Body of pancreas (tissue), 4 donors: ENCODE results near the gene RNLS.

Experiments
- POLR2A ChIP-seq, 3 donors: fragments of 450-650 bp; IDR thresholded peaks; one replicate each; pipeline ENCODE4 v1.6.1; 2016; ENCODE audit warnings: antibody characterized with exemption in 3 of 3, mild to moderate bottlenecking in 2 of 3
- TF ChIP-seq, protein P1 (sequence below), 7 experiments: fragments of 450-650 bp in 4 of 7; fragments of 200-600 bp in 3 of 7; sonication (generic) in 3 of 7; IDR thresholded peaks; one replicate each; pipeline ENCODE4 v1.5.1; 2016 to 2019; ENCODE audit warnings: antibody characterized with exemption in 7 of 7

DNA sequence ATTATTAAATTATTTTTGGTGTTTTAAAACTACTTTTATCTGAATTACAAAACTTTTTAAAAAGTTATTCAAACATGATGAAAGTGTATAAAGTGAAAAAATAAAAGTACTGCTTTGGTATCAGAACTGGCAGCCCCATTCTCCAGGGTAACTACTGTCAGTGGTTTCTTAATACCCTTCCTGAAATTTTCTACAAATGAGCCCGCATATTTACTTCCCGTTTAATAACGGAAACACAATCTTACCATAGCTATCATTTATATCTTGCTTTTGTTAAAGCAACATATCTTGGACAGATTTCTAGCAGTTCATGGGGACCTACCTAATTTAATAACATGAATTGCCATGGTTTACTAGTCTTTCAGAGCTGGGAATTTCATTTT lies 249.9 kb downstream of the RNLS start:
- TF ChIP-seq, protein P1, sequence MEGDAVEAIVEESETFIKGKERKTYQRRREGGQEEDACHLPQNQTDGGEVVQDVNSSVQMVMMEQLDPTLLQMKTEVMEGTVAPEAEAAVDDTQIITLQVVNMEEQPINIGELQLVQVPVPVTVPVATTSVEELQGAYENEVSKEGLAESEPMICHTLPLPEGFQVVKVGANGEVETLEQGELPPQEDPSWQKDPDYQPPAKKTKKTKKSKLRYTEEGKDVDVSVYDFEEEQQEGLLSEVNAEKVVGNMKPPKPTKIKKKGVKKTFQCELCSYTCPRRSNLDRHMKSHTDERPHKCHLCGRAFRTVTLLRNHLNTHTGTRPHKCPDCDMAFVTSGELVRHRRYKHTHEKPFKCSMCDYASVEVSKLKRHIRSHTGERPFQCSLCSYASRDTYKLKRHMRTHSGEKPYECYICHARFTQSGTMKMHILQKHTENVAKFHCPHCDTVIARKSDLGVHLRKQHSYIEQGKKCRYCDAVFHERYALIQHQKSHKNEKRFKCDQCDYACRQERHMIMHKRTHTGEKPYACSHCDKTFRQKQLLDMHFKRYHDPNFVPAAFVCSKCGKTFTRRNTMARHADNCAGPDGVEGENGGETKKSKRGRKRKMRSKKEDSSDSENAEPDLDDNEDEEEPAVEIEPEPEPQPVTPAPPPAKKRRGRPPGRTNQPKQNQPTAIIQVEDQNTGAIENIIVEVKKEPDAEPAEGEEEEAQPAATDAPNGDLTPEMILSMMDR (IDR thresholded peaks at IDR 0.05), result no peak
- no peak for TF ChIP-seq POLR2A (IDR thresholded peaks at IDR 0.05)
